ENCODE results near the gene PCNT. TPM values are rescaled to one million over a fixed set of nuclear protein-coding genes. Genes with fewer than 3 reads are reported as not detected.
A peak's percentile ranks its signal among the peaks of the same experiment; 100 is the strongest.

Gene PCNT, protein sequence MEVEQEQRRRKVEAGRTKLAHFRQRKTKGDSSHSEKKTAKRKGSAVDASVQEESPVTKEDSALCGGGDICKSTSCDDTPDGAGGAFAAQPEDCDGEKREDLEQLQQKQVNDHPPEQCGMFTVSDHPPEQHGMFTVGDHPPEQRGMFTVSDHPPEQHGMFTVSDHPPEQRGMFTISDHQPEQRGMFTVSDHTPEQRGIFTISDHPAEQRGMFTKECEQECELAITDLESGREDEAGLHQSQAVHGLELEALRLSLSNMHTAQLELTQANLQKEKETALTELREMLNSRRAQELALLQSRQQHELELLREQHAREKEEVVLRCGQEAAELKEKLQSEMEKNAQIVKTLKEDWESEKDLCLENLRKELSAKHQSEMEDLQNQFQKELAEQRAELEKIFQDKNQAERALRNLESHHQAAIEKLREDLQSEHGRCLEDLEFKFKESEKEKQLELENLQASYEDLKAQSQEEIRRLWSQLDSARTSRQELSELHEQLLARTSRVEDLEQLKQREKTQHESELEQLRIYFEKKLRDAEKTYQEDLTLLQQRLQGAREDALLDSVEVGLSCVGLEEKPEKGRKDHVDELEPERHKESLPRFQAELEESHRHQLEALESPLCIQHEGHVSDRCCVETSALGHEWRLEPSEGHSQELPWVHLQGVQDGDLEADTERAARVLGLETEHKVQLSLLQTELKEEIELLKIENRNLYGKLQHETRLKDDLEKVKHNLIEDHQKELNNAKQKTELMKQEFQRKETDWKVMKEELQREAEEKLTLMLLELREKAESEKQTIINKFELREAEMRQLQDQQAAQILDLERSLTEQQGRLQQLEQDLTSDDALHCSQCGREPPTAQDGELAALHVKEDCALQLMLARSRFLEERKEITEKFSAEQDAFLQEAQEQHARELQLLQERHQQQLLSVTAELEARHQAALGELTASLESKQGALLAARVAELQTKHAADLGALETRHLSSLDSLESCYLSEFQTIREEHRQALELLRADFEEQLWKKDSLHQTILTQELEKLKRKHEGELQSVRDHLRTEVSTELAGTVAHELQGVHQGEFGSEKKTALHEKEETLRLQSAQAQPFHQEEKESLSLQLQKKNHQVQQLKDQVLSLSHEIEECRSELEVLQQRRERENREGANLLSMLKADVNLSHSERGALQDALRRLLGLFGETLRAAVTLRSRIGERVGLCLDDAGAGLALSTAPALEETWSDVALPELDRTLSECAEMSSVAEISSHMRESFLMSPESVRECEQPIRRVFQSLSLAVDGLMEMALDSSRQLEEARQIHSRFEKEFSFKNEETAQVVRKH (N-terminal part only)
- polyA plus RNA-seq = 17.9 TPM
- long read RNA-seq, donor 1, partial matches to known transcripts = 7 of 7 reads
- long read RNA-seq, donor 1, other reads (novel, unspliced or antisense) = 0 of 7 reads
- long read RNA-seq, donor 2, partial matches to known transcripts = 15 of 15 reads
- long read RNA-seq, donor 2, other reads (novel, unspliced or antisense) = 0 of 15 reads
- long read RNA-seq, donor 3, partial matches to known transcripts = 9 of 9 reads
- long read RNA-seq, donor 3, other reads (novel, unspliced or antisense) = 0 of 9 reads
- long read RNA-seq, donor 4 = 0 reads
- long read RNA-seq, donor 5 = 0 reads
- long read RNA-seq, donor 6, partial matches to known transcripts = 8 of 8 reads
- long read RNA-seq, donor 6, other reads (novel, unspliced or antisense) = 0 of 8 reads
- long read RNA-seq, donor 7 = 0 reads
- long read RNA-seq, donor 8, partial matches to known transcripts = 8 of 8 reads
- long read RNA-seq, donor 8, other reads (novel, unspliced or antisense) = 0 of 8 reads
- long read RNA-seq, donor 9 = 0 reads
- long read RNA-seq, donor 10 = 0 reads
- long read RNA-seq, donor 11, partial matches to known transcripts = 6 of 6 reads
- long read RNA-seq, donor 11, other reads (novel, unspliced or antisense) = 0 of 6 reads

DNA sequence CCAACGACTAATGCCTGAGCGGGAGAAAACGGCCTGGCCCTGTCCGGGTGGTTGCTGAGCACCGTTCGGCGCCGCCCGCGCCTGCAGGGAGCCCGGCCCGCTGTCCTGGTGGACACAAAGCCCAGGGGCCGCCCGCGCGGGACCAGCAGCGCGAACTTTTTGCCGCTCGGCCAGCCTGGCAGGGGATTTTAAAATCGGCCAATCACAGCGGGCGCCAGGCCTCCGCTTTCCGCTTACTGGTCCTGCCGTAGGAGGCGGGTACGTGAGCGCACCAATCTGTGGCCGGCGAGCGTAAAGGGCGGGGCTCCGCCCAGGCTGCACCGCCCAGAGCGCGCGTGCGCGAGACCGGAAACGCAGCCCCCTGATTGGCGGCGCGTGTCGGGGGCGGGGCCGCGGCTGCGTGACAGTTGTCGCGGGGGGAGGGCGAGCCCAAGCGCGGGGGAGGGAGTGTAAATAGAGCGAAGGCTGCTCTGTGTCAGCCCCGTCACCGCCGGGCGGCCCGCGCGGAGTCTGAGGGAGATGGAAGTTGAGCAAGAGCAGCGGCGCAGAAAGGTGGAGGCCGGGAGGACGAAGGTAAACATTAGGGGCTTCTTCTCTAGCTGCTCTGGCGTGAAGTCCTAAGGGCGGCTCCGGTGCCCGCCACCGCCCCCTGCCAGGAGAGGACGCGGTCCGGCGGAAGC is at the start of gene PCNT, which contains the start of gene C21orf58:
PCNT (plus strand) TSS at position 447 of the 680 bp plus-strand sequence; CDS start at position 520, 73 bp downstream.
C21orf58 (minus strand) TSS at position 161 of the 680 bp plus-strand sequence. CDS start 1,132 bp downstream, outside the sequence.
- H3K4me3 ChIP-seq (ENCODE audit: low read length) = peak within 1 kb of the TSS; percentile 100
- no peaks in the 10 kb centered on the region for H3K27me3 ChIP-seq (ENCODE audit: control insufficient read depth, insufficient read depth, low read length)
- H3K36me3 ChIP-seq (ENCODE audit: control insufficient read depth, insufficient read depth, low read length) = peaks cover 11% of the 10 kb centered on the region
- no CpG with 5 or more reads among the region's 76 CpGs for WGBS (ENCODE audit: insufficient coverage, low lambda C conversion rate)
- DNase-seq = peak; percentile 98
- H3K9me3 ChIP-seq (ENCODE audit: control insufficient read depth, low read depth, low read length) = no peaks in the 10 kb centered on the region
- H3K27ac ChIP-seq (ENCODE audit: low read length) = peak within 1 kb of the TSS; percentile 100
- H3K4me1 ChIP-seq (ENCODE audit: control insufficient read depth, insufficient read depth, low read length) = peaks cover 16% of the 10 kb centered on the region

DNA sequence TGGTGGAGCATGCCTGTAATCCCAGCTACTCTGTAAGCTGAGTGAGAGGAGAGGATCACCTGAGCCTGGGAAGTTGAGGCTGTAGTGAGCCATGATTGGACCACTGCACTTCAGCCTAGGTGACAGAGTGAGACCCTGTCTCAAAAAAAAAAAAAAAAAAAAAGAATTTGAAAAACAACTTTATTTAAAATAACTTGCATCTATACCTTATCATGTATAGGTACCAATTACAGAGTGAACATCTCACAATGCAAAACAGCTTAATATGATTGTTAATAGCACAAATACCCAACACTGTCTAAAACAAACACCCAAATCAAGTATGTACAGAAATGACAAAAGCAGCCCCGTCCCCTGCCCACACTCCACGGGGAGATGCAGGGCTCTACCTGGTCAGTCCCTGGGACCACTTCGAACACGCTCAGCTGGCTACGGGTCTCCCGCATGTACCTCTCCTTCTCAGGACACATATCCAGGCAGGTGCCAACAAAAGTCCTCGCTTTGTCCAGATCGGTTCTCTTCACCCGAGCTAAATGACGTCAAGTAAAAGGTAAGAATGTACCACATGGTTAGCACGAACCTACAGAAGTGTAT is 49.1 kb upstream of the PCNT start:
- H3K9me3 ChIP-seq (ENCODE audit: control insufficient read depth, low read depth, low read length) = no peaks in the 10 kb centered on the region
- peaks cover 83% of the 10 kb centered on the region for H3K36me3 ChIP-seq (ENCODE audit: control insufficient read depth, insufficient read depth, low read length)
- H3K4me1 ChIP-seq (ENCODE audit: control insufficient read depth, insufficient read depth, low read length) = no peaks in the 10 kb centered on the region
- no peak overlapping the region for H3K27ac ChIP-seq (ENCODE audit: low read length)
- no CpG with 5 or more reads among the region's 11 CpGs for WGBS (ENCODE audit: insufficient coverage, low lambda C conversion rate)
- no peak overlapping the region for H3K4me3 ChIP-seq (ENCODE audit: low read length)
- no peaks in the 10 kb centered on the region for H3K27me3 ChIP-seq (ENCODE audit: control insufficient read depth, insufficient read depth, low read length)
- no peak for DNase-seq

DNA sequence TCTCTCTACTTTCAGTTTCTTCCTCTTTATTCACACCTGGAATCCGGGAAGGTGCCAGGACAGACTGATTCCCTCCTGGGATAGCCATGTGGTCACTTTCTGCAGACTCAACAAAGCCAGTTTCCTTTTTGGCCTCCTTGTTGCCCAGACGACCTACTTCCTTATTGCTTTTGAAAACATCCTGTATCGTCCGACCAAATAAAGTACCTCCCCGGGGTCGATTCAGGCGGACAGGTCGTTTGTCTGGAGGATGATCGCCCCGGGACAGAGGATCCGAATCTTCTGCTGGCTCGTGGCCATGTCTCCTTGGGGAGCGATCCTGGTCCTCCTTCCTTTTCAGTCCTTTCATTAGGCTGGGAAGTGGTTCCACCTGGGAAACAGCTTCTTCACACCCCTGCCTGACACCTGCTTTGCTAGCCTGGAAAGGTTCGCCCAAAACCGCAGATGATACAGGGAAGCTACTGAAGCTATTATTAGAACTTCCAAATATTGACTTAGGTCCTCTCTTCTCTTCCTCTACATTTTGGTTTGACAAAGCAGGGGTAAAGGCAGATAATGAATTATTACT is 39.8 kb upstream of the PCNT start:
- Histone ChIP-seq H3K4me1 (ENCODE audit: control insufficient read depth, insufficient read depth, low read length) (peaks cover 16% of the 10 kb centered on the region), H3K27ac (ENCODE audit: low read length) (no peak overlapping the region), H3K4me3 (ENCODE audit: low read length) (no peak overlapping the region), H3K27me3 (ENCODE audit: control insufficient read depth, insufficient read depth, low read length) (no peaks in the 10 kb centered on the region), H3K9me3 (ENCODE audit: control insufficient read depth, low read depth, low read length) (no peaks in the 10 kb centered on the region), H3K36me3 (ENCODE audit: control insufficient read depth, insufficient read depth, low read length) (peaks cover 45% of the 10 kb centered on the region)
- no peak for DNase-seq
- WGBS (ENCODE audit: insufficient coverage, low lambda C conversion rate) = no CpG with 5 or more reads among the region's 15 CpGs

DNA sequence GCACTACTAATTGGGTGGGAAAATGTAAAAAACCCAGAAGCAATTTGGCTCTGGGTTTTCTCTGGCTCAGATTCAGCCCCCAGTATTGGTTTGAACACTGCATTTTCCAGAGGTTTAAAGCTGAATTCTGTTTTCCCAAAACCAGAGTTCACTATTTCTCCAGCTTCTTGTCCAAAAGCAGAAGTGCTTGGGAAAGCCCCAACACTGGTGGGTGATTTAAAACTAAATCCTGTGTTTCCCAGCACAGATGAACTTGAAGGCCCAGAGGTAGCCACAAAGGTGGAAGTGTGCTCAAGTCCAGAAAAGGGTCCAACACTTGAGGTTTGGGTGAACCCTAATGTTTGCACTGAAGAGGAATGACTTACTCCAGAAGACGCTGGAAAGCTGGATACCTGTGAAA is 39.2 kb upstream of the PCNT start:
- Histone ChIP-seq H3K9me3 (ENCODE audit: control insufficient read depth, low read depth, low read length) (no peaks in the 10 kb centered on the region), H3K27ac (ENCODE audit: low read length) (no peak overlapping the region), H3K27me3 (ENCODE audit: control insufficient read depth, insufficient read depth, low read length) (no peaks in the 10 kb centered on the region), H3K4me1 (ENCODE audit: control insufficient read depth, insufficient read depth, low read length) (peaks cover 16% of the 10 kb centered on the region), H3K4me3 (ENCODE audit: low read length) (no peak overlapping the region), H3K36me3 (ENCODE audit: control insufficient read depth, insufficient read depth, low read length) (peaks cover 39% of the 10 kb centered on the region)
- DNase-seq = no peak
- WGBS (ENCODE audit: insufficient coverage, low lambda C conversion rate) = no CpG with 5 or more reads among the region's 1 CpG

DNA sequence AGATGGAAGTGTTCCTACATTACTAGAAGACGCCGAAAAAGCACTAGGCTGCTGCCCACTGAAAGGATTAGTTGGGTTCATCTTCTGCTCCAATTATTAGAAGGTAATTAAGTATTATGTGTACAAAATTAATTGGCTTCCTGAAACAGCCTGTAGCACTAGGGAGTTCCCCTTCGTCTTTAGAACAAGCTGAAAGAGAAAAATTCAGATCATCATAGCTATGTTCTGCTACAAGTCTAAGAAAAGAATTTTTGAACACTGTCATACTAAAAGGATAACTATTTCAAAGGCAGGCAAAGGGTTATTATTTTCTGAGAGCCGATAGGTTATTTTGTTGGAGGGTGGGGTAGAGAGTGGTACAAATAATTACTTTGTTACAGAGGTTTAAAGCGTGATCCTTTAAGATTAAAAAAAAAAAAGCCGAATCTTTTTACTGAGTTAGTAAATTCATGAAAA is 38.7 kb upstream of the PCNT start, which contains the start of gene MCM3AP:
MCM3AP (minus strand) TSS at position 406 of the 456 bp plus-strand sequence; CDS start at position 81, 325 bp downstream.
- Histone ChIP-seq H3K36me3 (ENCODE audit: control insufficient read depth, insufficient read depth, low read length) (peaks cover 34% of the 10 kb centered on the region), H3K9me3 (ENCODE audit: control insufficient read depth, low read depth, low read length) (no peaks in the 10 kb centered on the region), H3K27ac (ENCODE audit: low read length) (peak within 1 kb of the TSS; percentile 95), H3K4me3 (ENCODE audit: low read length) (peak within 1 kb of the TSS; percentile 72), H3K27me3 (ENCODE audit: control insufficient read depth, insufficient read depth, low read length) (no peaks in the 10 kb centered on the region), H3K4me1 (ENCODE audit: control insufficient read depth, insufficient read depth, low read length) (peaks cover 16% of the 10 kb centered on the region)
- no peak for DNase-seq
- WGBS (ENCODE audit: insufficient coverage, low lambda C conversion rate) = 45% methylated on average over 5 of the region's 6 CpGs

DNA sequence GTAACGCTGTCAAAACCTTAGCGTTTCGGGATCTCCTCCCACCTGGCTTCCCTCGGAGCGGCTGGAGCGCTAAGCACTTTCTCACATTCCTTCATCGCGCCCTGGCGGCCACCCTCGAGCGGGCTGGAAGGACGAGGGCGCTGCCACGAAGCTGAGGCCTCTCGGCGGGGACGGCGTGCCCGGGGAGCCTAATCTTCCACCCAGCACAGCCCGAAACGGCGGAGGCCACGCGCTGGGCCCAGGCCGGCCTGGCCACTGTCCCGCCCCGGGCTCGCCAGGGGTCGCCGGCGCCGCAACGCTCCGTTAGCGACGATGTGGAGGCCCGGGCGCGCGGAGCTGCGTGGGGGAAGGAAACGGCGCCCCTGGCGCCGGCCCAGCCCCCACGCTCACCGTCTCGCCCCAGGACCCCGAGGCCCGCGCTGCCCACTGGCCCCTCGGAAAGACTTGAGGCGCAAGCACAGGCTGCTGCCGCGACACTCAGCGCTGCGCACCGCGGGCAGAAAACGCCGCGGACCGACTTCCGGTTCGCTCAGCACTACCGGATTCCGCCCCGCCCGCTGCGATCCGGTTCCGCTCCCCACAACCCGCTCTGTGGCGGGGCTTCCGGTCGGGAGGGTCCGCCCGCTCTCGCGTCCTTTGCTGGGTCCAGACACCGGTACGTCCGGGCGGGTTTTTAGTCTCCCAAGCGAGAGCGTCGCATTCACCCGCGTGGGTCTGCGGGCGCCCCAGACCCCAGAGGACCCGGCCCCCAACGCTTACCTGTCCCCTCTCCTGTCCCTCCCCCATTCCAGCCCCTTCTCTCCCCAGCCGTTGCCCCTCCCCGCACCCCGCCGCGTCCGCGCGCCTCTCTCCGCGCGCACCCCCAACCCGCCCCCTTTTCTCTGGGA is 38.0 kb upstream of the PCNT start, which contains the start of gene YBEY:
YBEY (plus strand) TSS at position 582 of the 887 bp plus-strand sequence. CDS start 572 bp downstream, outside the sequence.
- Histone ChIP-seq H3K4me1 (ENCODE audit: control insufficient read depth, insufficient read depth, low read length) (peaks cover 16% of the 10 kb centered on the region), H3K36me3 (ENCODE audit: control insufficient read depth, insufficient read depth, low read length) (peaks cover 30% of the 10 kb centered on the region), H3K27ac (ENCODE audit: low read length) (peak within 1 kb of the TSS; percentile 95), H3K9me3 (ENCODE audit: control insufficient read depth, low read depth, low read length) (no peaks in the 10 kb centered on the region), H3K27me3 (ENCODE audit: control insufficient read depth, insufficient read depth, low read length) (no peaks in the 10 kb centered on the region), H3K4me3 (ENCODE audit: low read length) (peak within 1 kb of the TSS; percentile 72)
- DNase-seq = peak; percentile 88 to 95
- no CpG with 5 or more reads among the region's 105 CpGs for WGBS (ENCODE audit: insufficient coverage, low lambda C conversion rate)

DNA sequence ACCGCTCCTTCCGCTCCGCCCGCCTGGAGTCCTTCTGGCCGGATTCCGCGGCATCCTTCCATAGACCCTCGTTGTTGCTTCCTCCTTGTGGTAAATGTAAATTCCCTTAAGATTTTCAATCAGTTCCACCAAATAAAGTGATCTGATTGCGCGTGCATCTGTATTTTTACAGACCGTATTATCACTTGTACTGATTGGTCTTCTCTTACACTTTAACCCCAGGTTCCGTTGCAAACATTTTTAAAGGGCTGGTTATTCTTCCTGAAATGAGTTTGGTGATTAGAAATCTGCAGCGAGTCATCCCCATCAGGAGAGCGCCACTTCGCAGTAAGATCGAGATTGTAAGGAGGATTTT is 37.3 kb upstream of the PCNT start:
- no peak for DNase-seq
- peak overlapping the region; percentile 72 for H3K4me3 ChIP-seq (ENCODE audit: low read length)
- H3K4me1 ChIP-seq (ENCODE audit: control insufficient read depth, insufficient read depth, low read length) = peaks cover 16% of the 10 kb centered on the region
- 0% methylated on average over 4 of the region's 16 CpGs for WGBS (ENCODE audit: insufficient coverage, low lambda C conversion rate)
- no peaks in the 10 kb centered on the region for H3K9me3 ChIP-seq (ENCODE audit: control insufficient read depth, low read depth, low read length)
- peaks cover 30% of the 10 kb centered on the region for H3K36me3 ChIP-seq (ENCODE audit: control insufficient read depth, insufficient read depth, low read length)
- H3K27me3 ChIP-seq (ENCODE audit: control insufficient read depth, insufficient read depth, low read length) = no peaks in the 10 kb centered on the region
- H3K27ac ChIP-seq (ENCODE audit: low read length) = peak overlapping the region; percentile 95
